GM12873 (cell line): ENCODE data around the gene PHIP.

Source experiments
- CTCF ChIP-seq: IDR thresholded peaks from 2 replicates; pipeline ENCODE4 v1.5.1; 2012; ENCODE audit warnings: low read depth, mild to moderate bottlenecking, moderate library complexity, low read length, control low read depth; ENCODE audit not compliant: insufficient read depth; ENCODE audit errors: missing control alignments

PHIP gene

GRCh38 chr6:79077715-79078074, 359 bp downstream of the PHIP start:
- no peak for TF ChIP-seq CTCF

GRCh38 chr6:79076782-79077641, 1.0 kb downstream of the PHIP start:
- TF ChIP-seq CTCF, result no peak

GRCh38 chr6:79076160-79076559, 1.9 kb downstream of the PHIP start:
- no peak for TF ChIP-seq CTCF

GRCh38 chr6:79073888-79074287, 4.2 kb downstream of the PHIP start:
- no peak for TF ChIP-seq CTCF

GRCh38 chr6:79072640-79073181, 5.3 kb downstream of the PHIP start:
- no peak for TF ChIP-seq CTCF

- no peak for TF ChIP-seq CTCF
These were observed 6.5 kb downstream of the PHIP start for GRCh38 chr6:79071547-79071946.

- TF ChIP-seq CTCF, result no peak
These were observed 7.7 kb downstream of the PHIP start for GRCh38 chr6:79070206-79070825.
